GM21515 (cell line): ENCODE data around the gene TP73.

ENCODE experiments used
- ATAC-seq: cut with Tn5 transposase; IDR thresholded peaks from one replicate; pipeline ENCODE4 v1.9.1; 2021; ENCODE audit not compliant: unreplicated experiment

The TP73 gene

DNA sequence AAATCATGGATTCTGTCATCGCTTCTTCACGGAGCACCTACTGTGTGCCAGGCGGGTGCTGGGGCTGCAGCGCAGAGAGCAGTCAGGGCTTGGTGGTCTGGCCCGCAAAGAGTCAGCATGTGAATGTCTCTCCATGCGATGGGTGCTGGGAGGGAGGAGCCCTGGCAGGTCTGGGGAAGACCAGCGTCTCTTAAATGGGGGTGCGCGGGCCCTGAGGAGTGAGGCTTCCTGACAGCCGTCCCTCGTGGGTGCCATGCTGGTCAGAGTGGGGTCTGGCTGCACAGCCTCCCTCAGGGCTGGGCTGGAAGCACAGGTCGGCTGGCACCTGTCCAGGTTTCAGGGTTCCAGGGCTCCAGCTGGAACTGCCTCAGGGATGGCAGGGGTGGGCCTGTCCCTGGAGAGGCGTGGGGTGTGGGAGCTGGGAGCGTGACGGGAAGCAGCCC, 18.5 kb downstream of the TP73 start:
- no peak for ATAC-seq

DNA sequence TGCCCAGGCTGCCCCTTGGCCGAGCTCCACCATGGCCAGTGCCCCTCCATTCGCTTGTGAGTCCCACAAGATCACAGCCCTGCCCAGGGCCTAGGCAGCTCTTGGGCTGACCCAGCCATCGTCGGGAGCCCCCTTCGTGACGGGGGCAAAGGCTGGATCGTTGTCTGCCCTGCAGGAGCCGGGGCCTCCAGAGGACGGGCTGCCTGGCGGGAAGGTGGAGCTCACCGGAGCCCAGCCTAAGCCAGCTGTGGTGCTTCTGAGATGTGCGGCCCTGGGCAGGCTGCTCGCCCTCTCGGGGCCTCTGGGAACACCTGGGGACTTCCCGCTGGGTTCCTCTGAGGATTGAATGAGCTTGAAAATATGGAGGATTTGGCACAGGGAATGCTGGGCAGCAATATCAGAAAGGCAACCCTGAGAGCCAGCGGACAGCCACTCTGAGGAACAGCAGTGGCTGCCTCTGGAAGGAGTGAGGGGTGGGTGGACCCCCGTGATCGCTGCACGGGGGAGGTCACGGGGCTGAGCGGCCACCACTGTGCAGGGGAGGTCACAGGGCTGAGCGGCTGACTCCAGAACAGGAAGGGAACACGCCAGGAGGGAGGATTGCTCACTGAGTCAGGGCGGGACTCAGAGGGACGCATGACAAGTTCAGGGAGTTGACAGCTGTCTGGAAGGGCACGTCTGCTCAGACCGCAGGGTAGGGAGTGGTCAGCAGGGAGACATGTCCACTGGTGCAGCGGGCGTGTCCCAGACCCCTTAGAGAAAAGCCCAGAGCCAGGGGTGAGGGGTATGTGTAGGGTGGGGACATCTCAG, 19.3 kb downstream of the TP73 start:
- no peak for ATAC-seq

DNA sequence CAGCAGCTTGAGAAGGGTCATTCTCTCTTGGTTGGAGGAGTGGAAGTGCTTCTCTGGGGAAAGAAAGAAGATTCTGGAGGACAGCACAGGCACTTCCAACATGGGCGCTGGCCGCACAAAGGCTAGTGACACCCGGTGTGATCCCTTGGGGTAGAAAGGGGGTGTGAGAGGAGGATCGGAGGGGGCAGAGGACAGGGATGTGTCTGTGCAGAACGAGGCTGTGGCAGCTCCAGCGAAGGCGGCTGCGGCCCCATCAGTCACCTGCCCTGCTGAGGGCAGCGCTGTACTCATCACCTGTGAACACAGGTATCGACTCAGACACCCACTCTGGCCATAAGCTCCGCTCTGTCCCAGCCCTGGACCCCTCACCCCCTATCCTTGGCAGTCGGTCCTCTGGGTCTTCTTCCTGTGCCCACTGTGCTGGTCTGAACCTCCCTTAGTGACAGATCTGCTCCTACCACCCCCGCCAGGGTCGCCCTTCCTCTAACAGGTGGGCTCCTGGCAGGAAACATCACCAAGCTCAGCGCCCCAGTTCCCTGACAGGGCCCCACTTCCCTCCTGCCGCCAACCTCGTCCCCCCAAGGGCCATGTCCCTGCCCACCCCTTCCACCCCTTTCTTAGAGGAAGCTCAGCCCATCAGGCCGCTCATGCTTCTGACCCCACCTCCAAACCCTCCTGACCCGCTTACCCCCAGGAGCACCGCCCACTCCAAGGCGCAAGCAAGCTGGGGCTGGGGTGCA, 20.1 kb downstream of the TP73 start:
- ATAC-seq, result no peak

DNA sequence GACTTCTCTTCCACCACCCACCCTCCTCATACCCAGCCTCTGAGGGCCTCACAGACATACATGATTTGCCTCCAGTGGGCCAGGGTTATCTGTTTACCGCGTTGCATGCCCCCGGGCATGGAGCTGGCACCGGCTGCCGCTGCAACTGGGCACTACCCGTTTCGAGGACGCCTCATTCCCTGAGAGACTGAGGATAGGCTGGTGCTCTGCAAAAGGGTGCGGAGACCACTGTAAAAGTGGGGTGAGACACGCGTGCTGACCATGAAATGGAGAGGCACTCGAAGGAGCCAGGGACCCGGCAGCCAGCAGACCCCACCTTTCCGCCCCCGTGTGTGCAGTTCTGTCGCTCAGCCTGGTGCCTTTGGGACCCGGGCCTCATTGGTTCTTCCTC, 20.6 kb downstream of the TP73 start:
- no peak for ATAC-seq

DNA sequence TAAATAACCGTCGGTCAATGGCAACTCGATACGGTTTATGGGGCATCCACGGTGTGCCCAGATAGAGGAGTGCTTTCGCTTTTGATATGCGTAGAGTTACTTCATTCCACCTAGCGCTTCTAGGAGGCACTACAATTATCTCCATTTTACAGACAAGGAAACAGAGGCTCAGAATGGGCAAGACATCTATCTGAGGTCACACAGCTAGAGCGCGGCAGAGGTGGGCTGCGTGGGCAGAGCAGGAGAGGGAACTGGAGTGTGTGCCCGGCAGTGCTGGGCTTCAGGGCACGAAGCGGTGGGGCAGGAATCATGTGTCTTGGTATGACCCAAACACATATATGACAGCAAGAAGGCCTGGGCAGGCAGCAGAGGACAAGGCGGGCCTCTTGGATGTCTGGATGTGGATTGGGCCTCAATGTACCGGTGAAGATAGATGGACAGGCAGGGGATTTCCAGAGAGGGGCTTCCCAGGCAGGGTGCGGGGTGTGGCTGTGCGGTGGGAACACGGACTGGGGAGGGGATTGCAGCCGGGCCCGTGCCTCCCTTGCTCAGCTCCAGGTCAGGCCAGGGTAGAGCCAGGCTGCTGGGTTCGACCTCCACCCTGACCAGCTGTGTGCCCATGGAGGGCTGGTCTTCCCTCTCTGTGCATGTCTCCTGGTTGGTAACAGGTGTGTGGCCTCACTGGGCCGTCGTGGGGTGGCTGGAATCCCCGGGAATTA, 21.2 kb downstream of the TP73 start:
- no peak for ATAC-seq

DNA sequence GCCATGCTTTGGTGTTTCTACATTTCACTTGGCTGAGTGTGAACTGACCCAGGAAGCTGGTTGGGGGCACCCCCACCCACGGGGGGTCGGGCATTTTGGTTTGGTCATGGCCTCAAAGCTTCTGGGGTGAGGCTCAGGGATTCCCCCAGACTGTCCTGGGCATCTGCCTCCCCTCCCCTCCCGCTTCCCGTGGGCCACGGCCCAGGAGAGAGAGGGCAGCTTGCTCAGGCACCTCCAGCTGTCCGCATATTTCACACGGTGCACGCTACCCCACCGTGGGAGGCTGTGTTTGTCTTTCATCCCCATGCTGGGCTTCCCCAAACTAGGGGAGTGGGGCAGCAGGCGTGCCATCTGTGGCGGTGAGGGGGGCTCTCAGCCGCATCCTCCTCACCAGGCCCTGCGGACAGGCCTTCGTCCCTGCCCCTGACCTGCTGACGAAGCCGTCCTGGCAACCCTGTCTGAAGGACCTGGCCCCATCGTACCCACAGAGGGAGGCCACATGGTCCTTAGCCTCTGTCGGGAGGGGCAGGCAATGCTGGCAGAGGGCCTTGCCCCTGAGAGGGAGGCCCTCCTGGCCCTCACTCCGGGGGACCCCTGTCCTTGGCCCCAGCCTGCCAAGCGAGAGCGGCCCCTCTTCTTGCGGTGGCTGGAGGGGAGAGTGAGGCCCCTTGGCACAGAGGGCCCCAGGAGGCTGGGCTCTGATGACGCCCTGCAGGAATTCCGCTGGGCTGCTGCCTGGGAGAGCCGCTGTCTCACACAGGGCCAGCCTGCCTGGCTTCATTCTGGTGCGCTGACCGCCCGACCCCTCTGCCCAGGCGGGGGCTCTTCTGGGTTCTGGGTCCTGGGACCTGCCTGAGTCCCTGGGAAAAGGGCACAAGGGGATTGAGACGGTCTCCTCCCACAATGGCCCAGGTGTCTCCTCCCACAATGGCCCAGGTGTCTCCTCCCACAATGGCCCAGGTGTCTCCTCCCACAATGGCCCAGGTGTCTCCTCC, 22.1 kb downstream of the TP73 start:
- no peak for ATAC-seq

DNA sequence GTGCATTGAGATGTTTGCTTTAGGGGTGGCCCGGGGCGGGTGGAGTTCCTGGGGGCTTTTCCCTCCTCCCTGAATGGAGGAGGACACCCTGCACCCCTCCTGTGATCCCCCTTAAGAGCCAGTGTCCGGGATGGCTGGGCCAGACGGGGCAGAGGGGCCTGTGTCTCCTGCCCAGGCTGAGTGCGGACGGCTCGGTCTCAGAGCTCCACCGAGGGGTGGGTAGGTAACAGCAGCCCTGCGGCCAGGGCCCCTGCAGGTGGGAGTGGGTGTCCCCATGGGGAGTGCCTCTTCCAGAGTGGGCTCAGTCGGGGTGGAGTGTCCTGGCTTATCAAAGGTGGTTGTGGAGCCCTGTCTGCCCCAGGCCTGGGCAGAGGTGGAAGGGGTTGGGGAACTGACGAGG, 23.1 kb downstream of the TP73 start:
- ATAC-seq, result no peak

DNA sequence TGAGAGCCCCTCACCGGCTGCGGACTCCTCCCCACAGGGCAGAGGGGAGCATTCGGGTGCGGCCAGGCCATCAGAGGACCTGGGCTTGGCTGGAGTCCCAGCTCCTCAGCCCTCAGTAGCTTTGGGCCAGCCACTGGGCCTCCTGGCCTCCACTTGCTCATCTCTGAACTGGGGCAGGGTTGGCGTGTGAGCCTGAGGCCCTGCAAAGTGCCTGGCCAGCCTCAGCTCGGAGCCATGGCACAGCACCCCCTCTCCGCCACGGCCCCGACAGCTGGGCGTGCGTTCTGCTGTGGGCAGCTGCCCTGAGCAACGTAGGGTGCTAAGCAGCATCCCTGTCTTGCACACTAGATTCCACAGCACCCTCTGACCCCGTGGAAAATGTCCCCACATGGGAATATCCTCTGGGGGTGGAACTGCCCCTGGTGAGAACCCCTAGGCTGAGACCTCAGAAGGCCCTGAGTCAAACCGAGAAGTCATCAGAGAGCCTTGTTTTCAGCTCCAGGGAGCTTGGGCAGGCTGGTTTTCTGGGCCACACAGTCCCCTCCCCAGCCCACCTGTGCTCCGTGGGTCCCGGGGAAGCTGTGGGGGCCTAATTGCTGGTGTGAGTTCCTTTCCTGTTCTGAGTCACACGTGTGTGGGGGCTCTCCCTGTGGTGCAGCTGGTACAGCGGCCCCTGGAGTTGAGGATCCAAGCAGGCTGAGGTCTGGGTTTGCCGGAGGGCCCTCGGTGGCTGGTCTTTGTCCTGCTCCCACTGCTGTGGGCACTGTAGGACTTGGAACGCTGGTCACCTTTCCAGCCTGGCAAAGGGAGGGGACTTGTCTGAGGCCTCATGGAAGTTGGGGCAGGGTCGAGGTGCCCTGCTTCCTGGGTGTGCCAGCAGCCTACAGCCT, 24.5 kb downstream of the TP73 start:
- peak; percentile 57 for ATAC-seq

DNA sequence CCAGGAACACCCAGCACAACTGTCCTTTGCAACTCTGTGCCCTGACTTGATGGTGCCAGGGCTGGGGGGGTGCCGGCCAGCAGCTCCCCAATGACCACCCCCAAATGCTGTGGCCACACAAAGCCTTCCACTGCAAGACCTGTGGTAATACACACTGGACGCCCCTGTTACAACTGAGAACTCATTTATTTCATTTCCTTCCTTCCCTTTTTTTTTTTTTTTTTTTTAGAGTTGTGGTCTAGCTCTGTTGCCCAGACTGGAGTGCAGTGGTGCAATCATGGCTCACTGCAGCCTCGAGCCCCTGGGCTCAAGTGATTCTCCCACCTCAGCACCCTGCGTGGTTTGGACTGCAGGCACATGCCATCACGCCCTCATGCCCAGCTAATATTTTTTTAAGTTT, 25.2 kb downstream of the TP73 start:
- ATAC-seq, result no peak

DNA sequence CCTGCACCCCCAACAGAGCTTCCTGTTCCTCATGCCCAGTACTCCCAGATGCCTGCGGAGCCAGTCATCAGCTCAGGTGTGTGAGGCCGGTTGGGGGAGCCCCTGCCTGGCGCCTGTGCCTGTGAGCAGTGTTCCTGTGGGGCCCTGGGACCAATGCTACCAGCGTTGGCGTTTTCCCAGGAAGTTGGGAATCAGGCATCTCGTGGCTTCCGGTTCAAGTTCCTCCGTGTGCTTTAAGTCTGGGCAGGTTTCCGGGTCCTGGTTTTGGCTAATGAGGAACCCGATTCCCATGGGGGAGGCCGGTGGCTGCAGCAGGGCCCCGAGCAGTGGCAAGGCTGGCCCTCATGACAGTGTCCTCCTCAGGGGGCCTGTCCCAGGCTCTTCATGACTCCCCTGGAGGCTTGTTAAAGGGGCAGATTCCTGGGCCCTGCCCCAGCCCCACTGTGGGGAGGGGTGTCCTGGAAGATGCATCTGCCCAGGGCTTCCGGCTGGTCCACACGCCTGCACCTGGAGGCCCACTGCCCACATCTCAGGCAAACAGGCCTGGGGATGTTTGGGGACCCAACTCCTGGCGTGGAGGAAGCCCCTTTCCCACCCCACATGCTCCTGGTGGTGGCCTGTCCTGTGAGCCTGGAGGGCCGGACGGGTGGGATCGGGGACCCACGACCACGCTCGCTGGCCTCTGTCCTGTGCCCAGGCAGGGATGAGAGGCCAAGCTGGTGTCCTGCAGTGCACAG, 26.2 kb downstream of the TP73 start:
- ATAC-seq, result no peak

DNA sequence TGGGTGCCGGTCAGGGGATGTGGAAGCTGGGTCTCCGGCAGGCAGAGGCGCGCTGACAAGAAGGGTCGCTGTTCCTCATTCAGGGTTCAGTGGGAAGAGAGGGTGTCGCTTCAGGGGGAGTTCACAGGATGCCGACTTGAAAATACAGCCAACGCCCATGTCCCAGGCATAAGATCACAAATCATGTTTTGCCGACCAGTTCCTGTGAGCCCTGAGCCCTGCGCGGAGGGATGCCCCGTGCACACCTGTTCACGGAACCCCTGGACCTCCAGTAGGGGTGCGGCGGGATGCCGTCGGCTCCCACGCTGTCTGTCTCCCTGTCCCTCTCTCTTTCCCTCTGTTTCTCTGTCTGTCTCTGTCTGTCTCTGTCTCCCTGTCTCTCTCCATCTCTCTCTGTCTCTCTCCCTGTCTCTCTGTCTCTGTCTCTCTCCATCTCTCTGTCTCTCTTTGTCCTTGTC, 26.8 kb downstream of the TP73 start:
- ATAC-seq, result no peak

DNA sequence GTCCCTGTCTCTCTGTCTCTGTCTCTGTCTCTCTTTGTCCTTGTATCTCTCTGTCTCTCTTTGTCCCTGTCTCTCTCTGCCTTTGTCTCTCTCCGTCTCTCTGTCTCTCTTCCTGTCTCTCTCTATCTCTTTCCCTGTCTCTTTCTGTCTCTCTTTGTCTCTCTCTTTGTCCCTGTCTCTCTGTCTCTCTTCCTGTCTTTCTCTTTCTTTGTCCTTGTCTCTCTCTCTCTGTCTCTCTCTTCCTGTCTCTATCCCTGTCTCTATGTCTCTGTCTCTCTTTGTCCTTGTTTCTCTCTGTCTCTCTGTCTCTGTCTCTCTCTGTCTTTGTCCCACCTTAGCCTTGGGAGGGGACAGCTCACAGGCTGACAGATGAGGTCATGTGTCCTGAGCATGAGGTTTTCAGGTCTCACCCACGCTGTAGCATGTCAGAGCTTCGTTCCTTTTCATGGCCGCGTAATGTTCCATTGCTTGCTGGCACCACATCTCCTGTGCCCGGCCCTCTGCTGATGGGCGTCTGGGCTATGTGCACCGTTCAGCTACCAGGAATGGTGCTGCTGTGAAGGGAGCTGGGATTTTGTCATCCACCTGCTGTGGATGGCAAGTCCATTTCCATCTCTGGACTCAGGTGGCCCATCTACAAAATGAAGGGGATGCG, 27.6 kb downstream of the TP73 start:
- ATAC-seq, result no peak

DNA sequence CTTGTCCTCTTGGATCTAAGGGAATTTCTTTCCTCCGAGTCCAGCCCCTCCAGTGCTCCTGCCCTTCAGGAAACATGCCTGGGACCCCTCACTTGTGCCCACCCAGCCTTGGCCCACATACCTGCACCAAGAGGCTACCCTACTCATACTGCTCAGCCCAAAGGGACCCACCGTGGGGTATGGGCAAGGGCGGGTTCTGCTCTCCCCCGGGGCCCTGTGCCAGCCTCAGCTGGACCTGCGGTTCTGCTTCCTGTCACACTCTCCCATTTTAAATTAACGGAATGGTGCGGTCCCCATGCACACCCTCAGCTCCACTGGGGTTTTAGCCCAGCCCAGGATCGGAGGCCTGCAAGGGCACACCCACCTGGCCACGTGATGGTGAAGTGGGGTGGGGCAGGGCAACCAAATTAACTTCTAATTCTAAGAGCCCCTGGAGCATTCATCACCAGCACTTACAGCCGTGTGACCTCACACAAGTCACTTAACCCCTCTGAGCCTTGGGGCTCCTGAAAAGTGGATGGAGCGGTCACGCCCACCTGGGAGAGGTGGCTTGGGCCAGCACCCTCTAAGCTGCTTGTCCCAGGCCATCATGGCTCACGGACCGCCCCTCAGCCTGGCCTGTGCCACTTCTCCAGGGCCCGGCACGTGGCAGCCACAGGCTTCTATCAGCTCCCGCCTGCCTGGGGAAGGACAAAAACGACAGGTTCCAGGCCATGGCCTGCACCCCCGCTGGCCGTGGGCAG, 28.3 kb downstream of the TP73 start:
- no peak for ATAC-seq

DNA sequence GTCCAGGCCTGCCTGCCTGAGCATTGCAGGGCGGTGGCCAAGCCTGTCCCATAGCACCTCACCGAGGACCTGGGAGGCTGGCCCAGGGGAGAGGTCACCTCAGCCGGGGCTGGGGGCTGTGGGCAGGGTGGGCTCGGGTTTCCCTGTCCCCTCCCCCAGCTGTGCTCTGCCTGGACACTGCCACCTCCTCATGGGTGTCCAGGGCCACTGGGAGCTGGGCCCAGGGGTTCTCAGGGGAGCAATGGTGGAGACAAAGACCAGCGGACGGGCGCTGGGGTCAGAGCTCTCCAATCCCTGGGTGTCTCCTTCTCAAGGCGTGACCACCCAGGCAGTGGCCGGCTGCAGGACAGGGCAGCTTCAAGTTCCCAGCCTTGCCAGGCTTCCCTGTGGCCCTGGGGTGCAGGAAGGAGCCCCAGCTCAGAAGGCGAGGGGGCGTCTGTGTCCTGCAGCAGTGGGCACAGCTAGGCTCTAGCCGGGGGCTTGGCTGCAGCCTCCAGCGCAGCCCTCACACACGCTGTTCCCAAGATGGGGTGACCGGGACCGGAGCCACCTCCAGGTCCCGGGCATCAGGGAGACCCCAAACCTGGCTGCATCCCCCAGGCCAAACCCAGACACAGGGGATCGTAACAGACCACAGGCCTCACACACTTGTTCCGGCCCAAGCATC, 29.0 kb downstream of the TP73 start:
- ATAC-seq, result no peak

DNA sequence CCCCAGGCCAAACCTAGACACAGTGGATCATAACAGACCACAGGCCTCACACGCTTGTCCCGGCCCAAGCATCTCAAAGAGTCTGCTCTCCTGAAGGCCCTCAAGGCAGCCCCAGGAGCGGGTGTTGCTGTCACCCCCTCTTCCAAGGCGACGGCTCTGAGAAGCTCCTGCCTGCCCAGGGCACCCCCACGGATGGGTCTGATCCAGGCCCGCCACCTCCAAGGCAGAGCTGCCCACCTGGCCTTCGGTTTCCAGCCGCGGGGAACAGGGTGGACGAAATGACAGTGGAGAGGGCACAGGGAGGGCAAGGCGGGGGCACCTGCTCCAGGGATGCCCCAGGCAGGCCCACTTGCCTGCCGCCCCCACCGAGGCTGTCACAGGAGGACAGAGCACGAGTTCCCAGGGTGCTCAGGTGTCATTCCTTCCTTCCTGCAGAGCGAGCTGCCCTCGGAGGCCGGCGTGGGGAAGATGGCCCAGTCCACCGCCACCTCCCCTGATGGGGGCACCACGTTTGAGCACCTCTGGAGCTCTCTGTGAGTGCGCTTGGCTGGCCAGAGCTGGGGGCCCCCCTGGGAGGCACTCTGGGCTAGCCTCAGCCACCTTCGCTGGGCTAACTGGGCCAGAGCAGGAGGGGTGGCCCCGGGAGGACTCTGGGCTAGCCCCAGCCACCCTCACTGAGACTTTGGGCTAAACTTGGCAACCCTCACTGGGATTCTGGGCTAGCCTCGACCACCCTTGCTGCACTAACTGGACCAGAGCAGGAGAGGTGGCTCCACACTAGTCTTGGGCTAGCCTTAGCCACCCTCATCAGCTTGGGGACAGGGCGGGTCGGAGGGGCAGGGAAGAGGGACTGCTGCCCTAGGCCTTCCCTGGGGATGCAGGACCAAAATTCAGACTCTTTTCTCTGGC, 29.8 kb downstream of the TP73 start:
- no peak for ATAC-seq

DNA sequence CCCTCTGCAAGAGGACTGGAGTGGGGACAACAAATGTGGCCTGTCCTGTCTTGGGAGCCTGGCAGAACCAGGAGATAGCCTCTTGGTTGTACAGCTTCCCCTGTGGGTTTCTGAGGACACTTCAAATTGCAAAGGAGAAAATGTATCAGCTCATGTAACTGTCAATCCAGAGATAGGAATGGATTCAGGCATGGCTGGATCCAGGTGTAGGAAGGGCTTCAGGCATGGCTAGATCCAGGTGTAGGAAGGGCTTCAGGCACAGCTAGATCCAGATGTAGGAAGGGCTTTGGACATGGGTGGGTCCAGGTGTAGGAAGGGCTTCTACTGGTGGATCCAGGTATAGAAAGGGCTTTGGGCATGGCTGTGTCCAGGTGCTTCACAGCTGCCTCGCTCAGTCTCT, 30.9 kb downstream of the TP73 start:
- ATAC-seq, result no peak
